HCT116 (cell line): ENCODE measurements around the gene ZNF747. TPM values are rescaled to one million over a fixed set of nuclear protein-coding genes. Genes with fewer than 3 reads are reported as not detected.

Experiments
- ATAC-seq: fragments of 200-7000 bp; cut with Tn5 transposase; 2 replicates; pipeline ENCODE4 v1.9.1; 2020; ENCODE audit warnings: mild to moderate bottlenecking, moderate library complexity
- BruUV-seq: library from RNA; stranded (reverse); fragments of 400-500 nt; replicated peaks from 2 replicates; lab custom pipeline; 2021; lab: Mats Ljungman, UMichigan
- CTCF ChIA-PET: fragments of 300-600 bp; sonication (Branson Sonifier 250); formaldehyde crosslinking; loops from one replicate; lab custom pipeline; 2021; ENCODE audit warnings: antibody characterized with exemption; lab: Charles Lee
- POLR2A ChIA-PET: fragments of 300-600, 350-600 bp; sonication (Branson Sonifier 250); formaldehyde crosslinking; loops from one replicate; lab custom pipeline; 2021; ENCODE audit warnings: antibody characterized with exemption; lab: Charles Lee
- RAD21 ChIA-PET, 2 experiments: fragments of 300-600 bp; sonication (Branson Sonifier 250); formaldehyde crosslinking; loops; one replicate each; lab custom pipeline; 2023; ENCODE audit warnings: low total read pairs in 2 of 2; ENCODE audit not compliant: uncharacterized antibody in 2 of 2, unreplicated experiment in 2 of 2, low non-redundant PET in 1 of 2; lab: Charles Lee
- DNase-seq: peaks from one replicate; pipeline ENCODE4 v3.0.0-alpha.2; 2010; ENCODE audit warnings: low read depth, low spot score
- H2AFZ ChIP-seq: fragments of 200-600 bp; shearing (Covaris generic), sonication (generic); 2 replicates; pipeline ENCODE4 v1.6.1; 2017; ENCODE audit warnings: low read depth, mixed run types, mixed read lengths, antibody characterized with exemption, low read length; ENCODE audit not compliant: poor library complexity, severe bottlenecking
- H3K27ac ChIP-seq: 2 replicates; pipeline ENCODE4 v1.5.1; 2012; ENCODE audit warnings: low read depth, low read length
- H3K27me3 ChIP-seq: fragments of 200-600 bp; sonication (generic); 2 replicates; pipeline ENCODE4 v1.6.1; 2016; ENCODE audit warnings: mixed run types, low read length, mixed read lengths; ENCODE audit not compliant: insufficient read depth
- H3K36me3 ChIP-seq, 2 experiments: fragments of 200-500 bp in 1 of 2; fragments of 200-600 bp in 1 of 2; sonication (Bioruptor generic) in 1 of 2; sonication (generic) in 1 of 2; 2 replicates each; pipeline versions ENCODE4 v1.5.1 to v1.6.1; 2014 to 2016; ENCODE audit warnings: low read length in 2 of 2, inconsistent platforms in 1 of 2, mixed read lengths in 1 of 2, mixed run types in 1 of 2; ENCODE audit not compliant: insufficient read depth in 2 of 2, control insufficient read depth in 1 of 2
- H3K4me1 ChIP-seq, 2 experiments: fragments of 200-600 bp in 1 of 2; sonication (generic) in 1 of 2; 2 replicates each; pipeline versions ENCODE4 v1.5.1 to v1.6.1; 2012 to 2017; ENCODE audit warnings: low read length in 2 of 2, inconsistent platforms in 1 of 2, mild to moderate bottlenecking in 1 of 2, mixed read lengths in 1 of 2, mixed run types in 1 of 2, moderate library complexity in 1 of 2; ENCODE audit not compliant: insufficient read depth in 2 of 2, control insufficient read depth in 1 of 2
- H3K4me2 ChIP-seq: fragments of 200-600 bp; sonication (generic); 2 replicates; pipeline ENCODE4 v1.6.1; 2017; ENCODE audit warnings: mixed run types, low read length, mixed read lengths
- H3K4me3 ChIP-seq, 2 experiments: fragments of 200-600 bp in 1 of 2; sonication (generic) in 1 of 2; replicated peaks in 1 of 2; 2 replicates each; pipeline ENCODE4 v1.5.1; 2011 to 2016; ENCODE audit warnings: low read length in 2 of 2, control low read depth in 1 of 2, low read depth in 1 of 2, mild to moderate bottlenecking in 1 of 2, mixed read lengths in 1 of 2, mixed run types in 1 of 2
- H3K79me2 ChIP-seq: fragments of 200-600 bp; sonication (generic); 2 replicates; pipeline ENCODE4 v1.6.1; 2017; ENCODE audit warnings: mild to moderate bottlenecking, mixed run types, low read length, moderate library complexity, mixed read lengths; ENCODE audit not compliant: insufficient read depth
- H3K9ac ChIP-seq: fragments of 200-600 bp; sonication (generic); 2 replicates; pipeline ENCODE4 v1.6.1; 2016; ENCODE audit warnings: low read length, mixed read lengths
- H3K9me2 ChIP-seq: fragments of 200-600 bp; sonication (generic), shearing (Covaris generic); 2 replicates; pipeline ENCODE4 v1.6.1; 2017; ENCODE audit warnings: mixed run types, mild to moderate bottlenecking, moderate library complexity; ENCODE audit not compliant: insufficient read depth
- H3K9me3 ChIP-seq, 2 experiments: fragments of 200-500 bp in 1 of 2; fragments of 200-600 bp in 1 of 2; sonication (Bioruptor generic) in 1 of 2; sonication (generic) in 1 of 2; 2 replicates each; pipeline ENCODE4 v1.6.1; 2014 to 2017; ENCODE audit warnings: low read length in 2 of 2, mixed read lengths in 2 of 2, inconsistent platforms in 1 of 2, low read depth in 1 of 2, mild to moderate bottlenecking in 1 of 2, mixed run types in 1 of 2, moderate library complexity in 1 of 2; ENCODE audit not compliant: control insufficient read depth in 1 of 2, insufficient read depth in 1 of 2
- H4K20me1 ChIP-seq: fragments of 200-600 bp; sonication (generic), shearing (Covaris generic); 2 replicates; pipeline ENCODE4 v1.6.1; 2017; ENCODE audit warnings: mixed run types, mild to moderate bottlenecking, moderate library complexity; ENCODE audit not compliant: insufficient read depth
- CBX3 ChIP-seq: IDR thresholded peaks from 2 replicates; pipeline ENCODE4 v1.6.1; 2012; ENCODE audit warnings: low read depth
- ELF1 ChIP-seq: IDR thresholded peaks from 2 replicates; pipeline ENCODE4 v1.6.1; 2012; ENCODE audit warnings: low read depth, borderline replicate concordance
- EZH2 ChIP-seq: fragments of 200-600 bp; sonication (generic); IDR thresholded peaks from 2 replicates; pipeline ENCODE4 v1.6.1; 2017; ENCODE audit warnings: antibody characterized with exemption, mixed run types
- EZH2phosphoT487 ChIP-seq: fragments of 200-600 bp; IDR thresholded peaks from 2 replicates; pipeline ENCODE4 v1.6.1; 2018; ENCODE audit warnings: antibody characterized with exemption, borderline replicate concordance
- SRF ChIP-seq: IDR thresholded peaks from 2 replicates; pipeline ENCODE4 v1.6.1; 2012; ENCODE audit warnings: low read depth
- ZFX ChIP-seq: fragments of 450-650 bp; IDR thresholded peaks from 2 replicates; pipeline ENCODE4 v1.6.1; 2017
- intact Hi-C: fragments of 100-400 bp; cut with micrococcal nuclease; formaldehyde crosslinking; loops from 2 replicates; pipeline ENCODE4 v1.10.0; 2022
- total RNA-seq: library from RNA; stranded (reverse); gene quantifications from one replicate; pipeline ENCODE4 v1.2.1, GENCODE V29; 2021; ENCODE audit not compliant: unreplicated experiment
- TF ChIP-seq, protein P1 (sequence below): IDR thresholded peaks from 2 replicates; pipeline ENCODE4 v1.6.1; 2012
- TF ChIP-seq, protein P2 (sequence below), 3 experiments: fragments of 200-600 bp in 1 of 3; sonication (generic) in 1 of 3; IDR thresholded peaks in 2 of 3; conservative IDR thresholded peaks in 1 of 3; 2 replicates each; pipeline ENCODE4 v1.5.1; 2012 to 2017; ENCODE audit warnings: low read depth in 2 of 3, low read length in 2 of 3, antibody characterized with exemption in 1 of 3, borderline replicate concordance in 1 of 3, control low read depth in 1 of 3, mild to moderate bottlenecking in 1 of 3, mixed read lengths in 1 of 3, mixed run types in 1 of 3, moderate library complexity in 1 of 3; ENCODE audit not compliant: insufficient read depth in 1 of 3
- TF ChIP-seq, protein P3 (sequence below): IDR thresholded peaks from 2 replicates; pipeline ENCODE4 v1.6.1; 2011; ENCODE audit warnings: mild to moderate bottlenecking, low read length, moderate library complexity; ENCODE audit not compliant: insufficient replicate concordance; ENCODE audit errors: extremely low read depth
- TF ChIP-seq, protein P4 (sequence below): IDR thresholded peaks from 2 replicates; pipeline ENCODE4 v1.6.1; 2012; ENCODE audit warnings: low read depth

Gene ZNF747
- total RNA-seq, 1 experiment from 2014 or later: 2.1 TPM

DNA sequence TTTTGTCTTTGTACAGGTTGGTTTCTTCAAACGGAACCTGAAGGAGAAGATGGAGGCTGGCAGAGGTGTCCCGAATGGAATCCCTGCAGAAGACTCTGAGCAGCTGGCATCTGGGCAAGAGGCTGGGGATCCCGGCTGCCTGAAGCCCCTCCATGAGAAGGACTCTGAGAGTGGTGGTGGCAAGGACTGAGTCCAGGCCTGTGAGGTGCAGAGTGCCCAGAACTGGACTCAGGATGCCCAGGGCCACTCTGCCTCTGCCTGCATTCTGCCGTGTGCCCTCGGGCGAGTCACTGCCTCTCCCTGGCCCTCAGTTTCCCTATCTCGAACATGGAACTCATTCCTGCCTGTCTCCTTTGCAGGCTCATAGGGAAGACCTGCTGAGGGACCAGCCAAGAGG lies 13.2 kb downstream of the ZNF747 start:
- no peaks in the 10 kb centered on the region for H3K9me3 ChIP-seq
- no peak overlapping the region for H2AFZ ChIP-seq
- no peak overlapping the region for H3K9ac ChIP-seq
- RAD21 ChIA-PET: no interaction called here
- CTCF ChIA-PET: no interaction called here
- H3K27ac ChIP-seq: no peak overlapping the region
- ATAC-seq (no peak), DNase-seq (no peak)
- no peak overlapping the region for H3K4me2 ChIP-seq
- no peaks in the 10 kb centered on the region for H4K20me1 ChIP-seq
- TF ChIP-seq EZH2: no peak
- no peak for TF ChIP-seq EZH2phosphoT487
- TF ChIP-seq, protein P1, sequence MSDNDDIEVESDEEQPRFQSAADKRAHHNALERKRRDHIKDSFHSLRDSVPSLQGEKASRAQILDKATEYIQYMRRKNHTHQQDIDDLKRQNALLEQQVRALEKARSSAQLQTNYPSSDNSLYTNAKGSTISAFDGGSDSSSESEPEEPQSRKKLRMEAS: no peak
- TF ChIP-seq CBX3: no peak
- TF ChIP-seq SRF: no peak
- TF ChIP-seq, protein P2, sequence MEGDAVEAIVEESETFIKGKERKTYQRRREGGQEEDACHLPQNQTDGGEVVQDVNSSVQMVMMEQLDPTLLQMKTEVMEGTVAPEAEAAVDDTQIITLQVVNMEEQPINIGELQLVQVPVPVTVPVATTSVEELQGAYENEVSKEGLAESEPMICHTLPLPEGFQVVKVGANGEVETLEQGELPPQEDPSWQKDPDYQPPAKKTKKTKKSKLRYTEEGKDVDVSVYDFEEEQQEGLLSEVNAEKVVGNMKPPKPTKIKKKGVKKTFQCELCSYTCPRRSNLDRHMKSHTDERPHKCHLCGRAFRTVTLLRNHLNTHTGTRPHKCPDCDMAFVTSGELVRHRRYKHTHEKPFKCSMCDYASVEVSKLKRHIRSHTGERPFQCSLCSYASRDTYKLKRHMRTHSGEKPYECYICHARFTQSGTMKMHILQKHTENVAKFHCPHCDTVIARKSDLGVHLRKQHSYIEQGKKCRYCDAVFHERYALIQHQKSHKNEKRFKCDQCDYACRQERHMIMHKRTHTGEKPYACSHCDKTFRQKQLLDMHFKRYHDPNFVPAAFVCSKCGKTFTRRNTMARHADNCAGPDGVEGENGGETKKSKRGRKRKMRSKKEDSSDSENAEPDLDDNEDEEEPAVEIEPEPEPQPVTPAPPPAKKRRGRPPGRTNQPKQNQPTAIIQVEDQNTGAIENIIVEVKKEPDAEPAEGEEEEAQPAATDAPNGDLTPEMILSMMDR (IDR thresholded peaks at IDR 0.05 in 2 of 3, conservative IDR thresholded peaks at IDR 0.05 in 1 of 3; ENCODE audit: borderline replicate concordance in 1 of 3, insufficient read depth in 1 of 3, low read depth in 2 of 3, low read length in 2 of 3): no peak
- TF ChIP-seq, protein P3, sequence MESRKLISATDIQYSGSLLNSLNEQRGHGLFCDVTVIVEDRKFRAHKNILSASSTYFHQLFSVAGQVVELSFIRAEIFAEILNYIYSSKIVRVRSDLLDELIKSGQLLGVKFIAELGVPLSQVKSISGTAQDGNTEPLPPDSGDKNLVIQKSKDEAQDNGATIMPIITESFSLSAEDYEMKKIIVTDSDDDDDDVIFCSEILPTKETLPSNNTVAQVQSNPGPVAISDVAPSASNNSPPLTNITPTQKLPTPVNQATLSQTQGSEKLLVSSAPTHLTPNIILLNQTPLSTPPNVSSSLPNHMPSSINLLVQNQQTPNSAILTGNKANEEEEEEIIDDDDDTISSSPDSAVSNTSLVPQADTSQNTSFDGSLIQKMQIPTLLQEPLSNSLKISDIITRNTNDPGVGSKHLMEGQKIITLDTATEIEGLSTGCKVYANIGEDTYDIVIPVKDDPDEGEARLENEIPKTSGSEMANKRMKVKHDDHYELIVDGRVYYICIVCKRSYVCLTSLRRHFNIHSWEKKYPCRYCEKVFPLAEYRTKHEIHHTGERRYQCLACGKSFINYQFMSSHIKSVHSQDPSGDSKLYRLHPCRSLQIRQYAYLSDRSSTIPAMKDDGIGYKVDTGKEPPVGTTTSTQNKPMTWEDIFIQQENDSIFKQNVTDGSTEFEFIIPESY: no peak
- TF ChIP-seq ZFX: no peak
- no peak for TF ChIP-seq ELF1
- TF ChIP-seq, protein P4, sequence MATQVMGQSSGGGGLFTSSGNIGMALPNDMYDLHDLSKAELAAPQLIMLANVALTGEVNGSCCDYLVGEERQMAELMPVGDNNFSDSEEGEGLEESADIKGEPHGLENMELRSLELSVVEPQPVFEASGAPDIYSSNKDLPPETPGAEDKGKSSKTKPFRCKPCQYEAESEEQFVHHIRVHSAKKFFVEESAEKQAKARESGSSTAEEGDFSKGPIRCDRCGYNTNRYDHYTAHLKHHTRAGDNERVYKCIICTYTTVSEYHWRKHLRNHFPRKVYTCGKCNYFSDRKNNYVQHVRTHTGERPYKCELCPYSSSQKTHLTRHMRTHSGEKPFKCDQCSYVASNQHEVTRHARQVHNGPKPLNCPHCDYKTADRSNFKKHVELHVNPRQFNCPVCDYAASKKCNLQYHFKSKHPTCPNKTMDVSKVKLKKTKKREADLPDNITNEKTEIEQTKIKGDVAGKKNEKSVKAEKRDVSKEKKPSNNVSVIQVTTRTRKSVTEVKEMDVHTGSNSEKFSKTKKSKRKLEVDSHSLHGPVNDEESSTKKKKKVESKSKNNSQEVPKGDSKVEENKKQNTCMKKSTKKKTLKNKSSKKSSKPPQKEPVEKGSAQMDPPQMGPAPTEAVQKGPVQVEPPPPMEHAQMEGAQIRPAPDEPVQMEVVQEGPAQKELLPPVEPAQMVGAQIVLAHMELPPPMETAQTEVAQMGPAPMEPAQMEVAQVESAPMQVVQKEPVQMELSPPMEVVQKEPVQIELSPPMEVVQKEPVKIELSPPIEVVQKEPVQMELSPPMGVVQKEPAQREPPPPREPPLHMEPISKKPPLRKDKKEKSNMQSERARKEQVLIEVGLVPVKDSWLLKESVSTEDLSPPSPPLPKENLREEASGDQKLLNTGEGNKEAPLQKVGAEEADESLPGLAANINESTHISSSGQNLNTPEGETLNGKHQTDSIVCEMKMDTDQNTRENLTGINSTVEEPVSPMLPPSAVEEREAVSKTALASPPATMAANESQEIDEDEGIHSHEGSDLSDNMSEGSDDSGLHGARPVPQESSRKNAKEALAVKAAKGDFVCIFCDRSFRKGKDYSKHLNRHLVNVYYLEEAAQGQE: no peak
- H3K4me1 ChIP-seq: peaks cover 0 to 13% of the 10 kb centered on the region in 2 experiments; a peak in 1 of 4 replicates
- no peak overlapping the region for H3K4me3 ChIP-seq
- H3K79me2 ChIP-seq: peaks cover 12% of the 10 kb centered on the region
- no peaks in the 10 kb centered on the region for H3K9me2 ChIP-seq
- POLR2A ChIA-PET: no interaction called here
- no peaks in the 10 kb centered on the region for H3K27me3 ChIP-seq
- intact Hi-C loops: no loop called here
- H3K36me3 ChIP-seq: no peaks in the 10 kb centered on the region; a peak in 1 of 4 replicates
- BruUV-seq: no TSS peak
